HG03558 (cell line): ENCODE measurements around the gene NSMF.

Experiments used
- ATAC-seq: cut with Tn5 transposase; IDR thresholded peaks from one replicate; pipeline ENCODE4 v1.9.1; 2021; ENCODE audit warnings: moderate number of reproducible peaks; ENCODE audit not compliant: unreplicated experiment; ENCODE audit errors: extremely low read depth

Gene NSMF

DNA sequence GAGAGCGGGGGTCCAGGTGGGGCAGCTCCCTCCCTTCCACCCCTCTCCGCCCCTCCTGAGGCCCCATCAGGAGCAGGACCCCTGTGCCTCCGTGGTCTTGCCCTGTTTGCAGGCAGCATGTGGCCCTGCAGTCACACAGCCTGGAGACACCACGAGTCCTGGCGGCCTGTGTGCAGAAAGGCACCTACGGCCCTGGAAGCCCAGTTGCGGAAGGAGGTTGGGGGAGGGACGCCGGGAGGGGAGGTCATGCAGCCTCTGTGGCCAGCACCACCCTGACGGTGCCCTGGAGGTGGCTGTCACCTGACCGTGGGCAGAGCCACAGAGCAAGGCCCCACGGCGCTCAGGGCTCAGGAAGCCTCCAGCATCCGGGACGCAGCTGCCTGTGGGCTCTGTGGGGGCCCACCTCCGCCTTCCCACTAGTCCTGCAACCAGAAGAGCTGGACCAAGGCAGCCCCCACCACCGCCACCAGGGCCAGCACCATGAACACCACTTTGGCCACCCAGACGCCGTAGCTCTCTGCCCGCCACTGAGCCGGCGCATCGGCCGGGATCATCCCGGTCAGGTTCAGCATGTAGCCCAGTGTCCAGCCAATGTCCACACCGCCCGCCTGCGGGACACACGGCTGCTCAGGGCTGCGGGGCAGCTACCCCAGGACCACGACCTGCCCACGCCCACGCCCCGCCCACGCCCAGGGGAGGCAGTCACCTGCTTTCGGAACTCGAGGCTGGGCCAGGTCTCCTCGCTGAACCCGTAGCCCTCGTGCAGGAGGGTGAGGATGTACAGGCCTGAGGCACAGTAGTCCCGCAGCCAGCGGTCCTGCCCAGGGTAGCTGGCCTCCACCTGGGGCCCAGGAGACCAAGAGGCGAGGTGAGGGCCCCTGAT, 24.4 kb downstream of the NSMF start:
- no peak for ATAC-seq

DNA sequence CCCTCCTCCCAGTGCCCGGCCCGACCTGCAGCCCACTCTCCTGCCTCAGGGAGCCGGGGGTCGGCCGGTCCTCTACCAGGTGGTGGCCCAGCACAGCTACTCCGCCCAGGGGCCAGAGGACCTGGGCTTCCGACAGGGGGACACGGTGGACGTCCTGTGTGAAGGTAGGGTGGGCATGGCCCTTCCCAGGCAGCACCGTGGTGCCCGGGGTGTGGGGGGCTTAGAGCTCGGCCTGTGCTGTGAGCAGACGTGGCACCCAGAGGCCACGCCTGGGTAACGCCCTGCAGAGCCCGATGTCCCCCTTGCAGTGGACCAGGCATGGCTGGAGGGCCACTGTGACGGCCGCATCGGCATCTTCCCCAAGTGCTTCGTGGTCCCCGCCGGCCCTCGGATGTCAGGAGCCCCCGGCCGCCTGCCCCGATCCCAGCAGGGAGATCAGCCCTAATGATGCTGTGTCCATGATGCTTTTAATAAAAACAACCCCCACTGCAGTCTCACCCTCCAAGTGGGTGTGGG, 25.2 kb downstream of the NSMF start:
- ATAC-seq = no peak

DNA sequence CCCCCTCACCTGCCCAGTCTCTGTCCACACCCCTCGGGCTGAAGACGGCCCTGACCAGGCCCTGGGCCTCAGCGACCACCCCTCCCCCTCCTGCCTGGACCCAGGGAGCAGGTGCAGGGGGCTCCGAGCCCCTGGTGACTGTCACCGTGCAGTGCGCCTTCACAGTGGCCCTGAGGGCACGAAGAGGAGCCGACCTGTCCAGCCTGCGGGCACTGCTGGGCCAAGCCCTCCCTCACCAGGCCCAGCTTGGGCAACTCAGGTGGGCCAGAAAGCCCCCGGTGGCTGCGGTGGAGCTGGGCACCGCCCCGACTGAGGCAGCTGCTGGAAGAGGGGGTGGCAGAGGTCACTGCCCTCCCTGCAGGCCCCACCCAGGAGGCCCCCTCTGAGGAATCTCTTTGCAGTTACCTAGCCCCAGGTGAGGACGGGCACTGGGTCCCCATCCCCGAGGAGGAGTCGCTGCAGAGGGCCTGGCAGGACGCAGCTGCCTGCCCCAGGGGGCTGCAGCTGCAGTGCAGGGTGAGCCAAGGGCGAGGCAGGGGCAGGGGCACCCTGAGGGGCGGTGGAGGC, 25.7 kb downstream of the NSMF start:
- no peak for ATAC-seq

- ATAC-seq = no peak
These were observed 26.3 kb downstream of the NSMF start for GRCh38 chr9:137432687-137433348.

- no peak for ATAC-seq
These were observed 27.7 kb downstream of the NSMF start for GRCh38 chr9:137431416-137431931.

GRCh38 chr9:137430723-137431415, 28.3 kb downstream of the NSMF start:
- no peak for ATAC-seq

GRCh38 chr9:137429974-137430722, 29.0 kb downstream of the NSMF start:
- ATAC-seq = no peak

DNA sequence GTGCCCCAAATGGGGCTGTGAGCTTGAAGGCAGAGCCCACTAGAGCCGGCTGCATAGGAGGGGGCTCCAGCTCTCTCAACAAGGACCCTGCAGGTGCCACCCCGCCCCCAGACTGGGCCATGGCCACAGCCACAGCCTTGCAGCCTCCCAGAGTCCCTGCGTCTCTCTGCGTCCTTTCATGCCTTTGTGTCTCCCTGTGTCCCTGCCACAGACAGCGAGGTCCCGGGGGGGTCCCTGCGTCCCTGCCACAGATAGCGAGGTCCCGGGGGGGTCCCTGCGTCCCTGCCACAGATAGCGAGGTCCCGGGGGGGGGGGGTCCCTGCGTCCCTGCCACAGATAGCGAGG, 29.6 kb downstream of the NSMF start:
- ATAC-seq = no peak

DNA sequence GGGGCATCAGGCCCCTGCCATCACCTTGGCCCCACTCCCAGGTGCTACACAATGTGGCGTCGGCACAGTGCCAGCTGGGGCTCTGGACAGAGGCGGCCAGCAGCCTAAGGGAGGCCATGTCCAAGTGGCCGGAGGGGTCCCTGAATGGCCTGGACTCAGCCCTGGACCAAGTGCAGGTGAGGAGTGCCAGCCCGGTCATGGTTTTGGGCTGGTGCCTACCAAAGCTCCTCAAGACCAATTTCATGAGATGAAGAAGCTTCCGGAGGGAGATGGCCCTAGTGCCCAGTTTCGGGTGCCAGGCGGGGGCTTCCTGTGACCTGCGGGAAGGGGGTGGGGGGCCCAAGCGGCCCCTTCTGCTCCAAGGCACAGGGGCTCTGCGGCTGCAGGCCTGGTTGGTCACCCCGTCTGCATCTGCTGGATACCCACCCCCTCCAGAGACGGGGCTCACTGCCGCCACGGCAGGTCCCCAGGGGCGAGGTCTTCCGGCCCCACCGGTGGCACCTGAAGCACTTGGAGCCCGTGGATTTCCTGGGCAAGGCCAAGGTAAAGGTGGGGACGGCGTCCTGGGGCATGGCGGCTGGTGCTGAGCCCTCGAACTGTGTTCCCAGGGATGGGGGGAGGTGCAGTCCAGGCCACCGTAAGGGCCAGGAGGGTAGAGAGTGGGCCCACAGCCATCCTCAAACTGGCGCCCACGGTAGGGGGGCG, 30.1 kb downstream of the NSMF start:
- ATAC-seq = no peak

DNA sequence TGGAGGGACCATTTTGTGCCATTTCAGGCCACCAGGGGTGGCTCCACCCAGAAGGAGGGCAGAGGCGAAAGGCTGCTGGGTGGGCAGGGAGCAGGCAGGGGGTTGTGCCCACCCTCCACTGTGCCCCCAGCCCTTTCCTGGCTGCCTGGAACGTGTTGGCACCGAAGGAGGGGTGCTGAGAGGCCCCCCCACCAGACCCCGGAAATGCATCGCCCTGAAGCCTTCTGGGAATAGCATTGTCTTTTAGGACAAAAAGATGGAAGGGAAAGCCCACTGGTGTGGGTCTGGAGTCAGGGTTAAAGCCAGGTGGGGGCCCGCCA, 30.9 kb downstream of the NSMF start:
- ATAC-seq = no peak

GRCh38 chr9:137427454-137428310, 31.5 kb downstream of the NSMF start:
- ATAC-seq = no peak

DNA sequence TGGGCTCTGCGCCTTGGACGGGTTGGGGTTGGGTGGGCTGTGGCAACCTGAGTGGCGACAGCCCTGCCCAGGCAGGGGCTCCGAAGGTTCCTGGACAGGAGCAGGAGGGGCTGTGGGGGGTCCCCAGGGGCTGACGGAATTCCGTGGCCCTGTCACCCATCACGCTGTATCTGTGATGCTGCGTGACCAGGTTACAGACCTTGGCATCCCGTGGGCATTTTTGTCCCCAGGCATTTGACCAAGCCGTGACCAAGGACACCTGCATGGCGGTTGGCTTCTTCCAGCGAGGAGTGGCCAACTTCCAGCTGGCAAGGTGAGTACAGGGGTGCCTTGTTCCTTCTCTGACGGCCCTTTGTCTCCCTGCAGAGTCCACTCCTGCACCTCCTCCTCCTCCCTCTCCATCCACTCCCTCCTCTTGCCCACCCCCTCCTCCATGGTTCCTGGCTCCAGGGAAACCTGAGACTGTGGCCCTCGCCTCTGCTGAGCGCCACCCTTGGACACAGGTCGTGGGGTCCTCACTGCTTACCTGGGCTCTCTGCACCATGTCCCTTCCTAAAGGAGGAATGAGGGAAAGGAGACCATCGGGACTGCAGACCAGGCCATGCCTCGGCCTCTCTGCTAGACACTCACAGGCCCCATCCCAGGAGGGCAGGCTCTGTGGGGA, 33.0 kb downstream of the NSMF start:
- no peak for ATAC-seq

DNA sequence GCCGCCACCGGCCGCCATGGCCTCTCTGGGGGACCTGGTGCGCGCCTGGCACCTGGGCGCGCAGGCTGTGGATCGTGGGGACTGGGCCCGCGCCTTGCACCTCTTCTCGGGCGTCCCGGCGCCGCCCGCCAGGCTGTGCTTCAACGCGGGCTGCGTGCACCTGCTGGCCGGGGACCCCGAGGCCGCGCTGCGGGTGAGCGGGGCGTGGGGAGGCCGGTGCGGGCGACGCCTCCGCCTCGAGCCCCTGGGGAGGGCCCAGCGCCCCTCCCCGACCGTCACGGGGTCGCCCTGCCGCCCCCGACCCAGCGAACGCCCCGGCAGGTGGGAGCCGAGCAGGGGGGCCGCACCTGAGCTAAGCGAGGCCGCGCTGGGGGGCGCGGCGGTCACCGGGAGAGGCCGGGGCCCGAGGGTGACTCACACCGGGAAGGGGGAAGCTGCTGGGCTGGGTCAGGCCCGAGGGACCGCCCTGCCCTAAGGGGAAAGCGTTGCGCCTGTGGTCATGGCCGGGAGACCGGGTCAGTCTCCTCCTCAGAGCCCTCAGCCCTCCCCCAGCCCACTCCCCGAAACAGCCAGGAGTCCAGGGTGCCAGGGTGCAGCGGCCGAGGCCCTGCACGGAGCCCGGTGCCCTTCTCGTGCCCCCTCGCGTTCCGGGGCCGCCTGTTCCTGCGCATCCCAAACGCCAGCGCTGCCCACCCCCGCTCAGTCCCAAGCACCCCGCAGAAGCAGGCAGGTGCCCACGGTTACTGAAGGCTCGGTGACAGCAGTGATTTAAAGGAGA, 35.4 kb downstream of the NSMF start:
- ATAC-seq = no peak

DNA sequence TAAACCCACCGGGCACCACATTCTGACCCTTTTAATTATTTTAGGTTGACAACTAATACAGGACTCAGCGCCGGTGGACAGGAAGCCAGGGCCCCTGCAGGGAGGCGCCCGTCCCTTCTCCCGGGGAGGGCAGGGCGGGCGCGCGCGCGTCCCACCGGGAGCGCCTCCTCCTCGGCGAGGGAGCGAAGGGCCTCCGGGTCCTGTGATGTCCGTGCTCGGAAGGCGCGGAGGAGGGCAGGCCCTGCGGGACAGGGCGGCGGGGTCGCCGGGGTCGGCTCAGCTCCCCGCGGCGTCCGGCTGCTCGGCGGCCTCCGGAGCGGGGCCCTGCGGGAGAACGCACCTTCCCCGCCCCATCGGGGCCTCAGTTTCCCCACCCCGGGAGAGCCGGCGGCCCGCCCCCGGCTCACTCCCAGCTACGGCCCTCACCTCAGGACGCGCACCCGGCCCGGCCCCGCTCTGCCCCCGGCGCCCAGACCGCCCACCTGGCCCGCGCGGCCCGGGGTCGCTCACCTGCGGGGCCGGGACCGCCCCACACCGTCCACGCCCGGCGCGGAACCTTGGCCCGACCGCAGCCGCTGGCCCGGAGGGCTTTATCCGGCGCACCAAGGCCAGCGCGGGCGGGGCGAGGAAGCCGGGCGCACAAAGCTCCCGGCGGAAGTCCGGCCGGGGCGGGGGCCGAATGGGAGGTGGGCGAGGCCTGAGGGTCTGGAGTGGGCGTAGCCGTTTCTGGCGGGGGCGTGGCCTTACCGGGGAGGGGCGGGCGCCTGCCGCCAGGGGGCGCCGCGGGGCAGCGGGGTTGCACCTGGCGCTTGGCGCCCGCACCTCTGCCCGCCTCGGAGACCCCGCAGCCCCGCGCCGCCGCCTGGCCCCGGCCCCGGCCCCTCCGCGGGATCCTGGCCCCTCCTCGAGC, 36.3 kb downstream of the NSMF start, which contains the start of the genes EXD3 and NOXA1:
Gene EXD3, minus strand, starts transcription at position 559 of the 910 bp plus-strand sequence. CDS start 27,805 bp downstream, outside the sequence.
Gene NOXA1, plus strand, starts transcription at position 790 of the 910 bp plus-strand sequence. CDS start 137 bp downstream, outside the sequence.
- ATAC-seq = peak; percentile 48

GRCh38 chr9:137421838-137422603, 37.1 kb downstream of the NSMF start:
- no peak for ATAC-seq
